Measurements from ENCODE around the gene TTPAL. TPM values are rescaled to one million over a fixed set of nuclear protein-coding genes. Genes with fewer than 3 reads are reported as not detected.

TTPAL gene
- total RNA-seq, 1 experiment from 2014 or later = 10.7 TPM

- DNase-seq (ENCODE audit: low read depth) = no peak
Measured at GRCh38 chr20:44533928-44534327, 58.3 kb downstream of the TTPAL start.

- no peak for DNase-seq (ENCODE audit: low read depth)
Measured at GRCh38 chr20:44536175-44536574, 60.5 kb downstream of the TTPAL start.

- DNase-seq (ENCODE audit: low read depth) = no peak
Measured at GRCh38 chr20:44537993-44538392, 62.3 kb downstream of the TTPAL start.

GRCh38 chr20:44540834-44541233, 65.2 kb downstream of the TTPAL start:
- peak; percentile 64 for DNase-seq (ENCODE audit: low read depth)

- DNase-seq (ENCODE audit: low read depth) = no peak
Measured at GRCh38 chr20:44541992-44542391, 66.3 kb downstream of the TTPAL start.

- DNase-seq (ENCODE audit: low read depth) = no peak
Measured at GRCh38 chr20:44542890-44543289, 67.2 kb downstream of the TTPAL start.

- DNase-seq (ENCODE audit: low read depth) = no peak
Measured at GRCh38 chr20:44543358-44543757, 67.7 kb downstream of the TTPAL start.

Small RNA genes within 50 kb of the gene (small RNA-seq; reads per million reads assigned to genes)
- gene RPL37AP1 = 0.43 reads per million, percentile 49 among the genes with 10 or more reads in this experiment

Other genes with a start within 250 kb of the TTPAL start
- 0.03 TPM in 1 of 2 replicates, not detected in the other for gene GDAP1L1, start 228.6 kb upstream of the TTPAL start, total RNA-seq (2014; rRNA removed; shearing (Covaris generic))
- 5.8 and 7.5 TPM in 2 replicates for gene FITM2, start 164.7 kb upstream of the TTPAL start, total RNA-seq (2014; rRNA removed; shearing (Covaris generic))
- not detected in 2 replicates for gene R3HDML, start 138.8 kb upstream of the TTPAL start, total RNA-seq (2014; rRNA removed; shearing (Covaris generic))
- 0.34 TPM in 1 of 2 replicates, not detected in the other for gene HNF4A, start 120.2 kb upstream of the TTPAL start, total RNA-seq (2014; rRNA removed; shearing (Covaris generic))
- 61.5 and 90.1 TPM in 2 replicates for gene SERINC3, start 46.2 kb downstream of the TTPAL start, total RNA-seq (2014; rRNA removed; shearing (Covaris generic))
- 18.2 and 19.2 TPM in 2 replicates for gene PKIG, start 106.7 kb downstream of the TTPAL start, total RNA-seq (2014; rRNA removed; shearing (Covaris generic))
- 7.8 and 10.3 TPM in 2 replicates for gene ADA, start 175.8 kb downstream of the TTPAL start, total RNA-seq (2014; rRNA removed; shearing (Covaris generic))
- not detected in 2 replicates for gene CCN5, start 239.5 kb downstream of the TTPAL start, total RNA-seq (2014; rRNA removed; shearing (Covaris generic))